ENCODE data around the gene DOK4. TPM values are rescaled to one million over a fixed set of nuclear protein-coding genes. Genes with fewer than 3 reads are reported as not detected.
"Not testable (repeated sequence)": the region's sequence is repeated elsewhere in the genome, so short reads cannot be mapped to it uniquely, and the experiment has no call there.

DOK4 gene
- polyA plus RNA-seq, 1 donor: 113 TPM

GRCh38 chr16:57444711-57445110 lies 41.6 kb downstream of the DOK4 start:
- Histone ChIP-seq H3K4me3 (ENCODE audit: low read length) (no peak overlapping the region), H3K9me3 (ENCODE audit: control insufficient read depth, low read depth, low read length) (no peaks in the 10 kb centered on the region), H3K27me3 (ENCODE audit: control insufficient read depth, insufficient read depth, low read length) (no peaks in the 10 kb centered on the region), H3K27ac (ENCODE audit: low read length) (no peak overlapping the region), H3K4me1 (ENCODE audit: control insufficient read depth, insufficient read depth, low read length) (peaks cover 13% of the 10 kb centered on the region), H3K36me3 (ENCODE audit: control insufficient read depth, insufficient read depth, low read length) (peaks cover 9% of the 10 kb centered on the region)
- no CpG with 5 or more reads among the region's 3 CpGs for WGBS (ENCODE audit: insufficient coverage, low lambda C conversion rate)
- no peak for DNase-seq

GRCh38 chr16:57440551-57440950 lies 45.7 kb downstream of the DOK4 start:
- not testable (repeated sequence) for H3K9me3 ChIP-seq (ENCODE audit: control insufficient read depth, low read depth, low read length); H3K4me1 ChIP-seq (ENCODE audit: control insufficient read depth, insufficient read depth, low read length); H3K27me3 ChIP-seq (ENCODE audit: control insufficient read depth, insufficient read depth, low read length); H3K27ac ChIP-seq (ENCODE audit: low read length); DNase-seq; H3K4me3 ChIP-seq (ENCODE audit: low read length)
- no CpG with 5 or more reads among the region's 8 CpGs for WGBS (ENCODE audit: insufficient coverage, low lambda C conversion rate)
- H3K36me3 ChIP-seq (ENCODE audit: control insufficient read depth, insufficient read depth, low read length): peaks cover 32% of the 10 kb centered on the region

- WGBS (ENCODE audit: insufficient coverage, low lambda C conversion rate): no CpG with 5 or more reads among the region's 8 CpGs
- not testable (repeated sequence) for H3K4me3 ChIP-seq (ENCODE audit: low read length); H3K27me3 ChIP-seq (ENCODE audit: control insufficient read depth, insufficient read depth, low read length); H3K9me3 ChIP-seq (ENCODE audit: control insufficient read depth, low read depth, low read length); H3K4me1 ChIP-seq (ENCODE audit: control insufficient read depth, insufficient read depth, low read length); DNase-seq; H3K27ac ChIP-seq (ENCODE audit: low read length)
- peaks cover 37% of the 10 kb centered on the region for H3K36me3 ChIP-seq (ENCODE audit: control insufficient read depth, insufficient read depth, low read length)
Measured at GRCh38 chr16:57439947-57440346, 46.3 kb downstream of the DOK4 start.

- H3K9me3 ChIP-seq (ENCODE audit: control insufficient read depth, low read depth, low read length): no peaks in the 10 kb centered on the region
- no CpG with 5 or more reads among the region's 1 CpG for WGBS (ENCODE audit: insufficient coverage, low lambda C conversion rate)
- peaks cover 71% of the 10 kb centered on the region for H3K36me3 ChIP-seq (ENCODE audit: control insufficient read depth, insufficient read depth, low read length)
Measured at GRCh38 chr16:57435838-57436237, 50.5 kb downstream of the DOK4 start.

GRCh38 chr16:57434003-57434402 lies 52.3 kb downstream of the DOK4 start:
- Histone ChIP-seq H3K4me1 (ENCODE audit: control insufficient read depth, insufficient read depth, low read length) (peaks cover 11% of the 10 kb centered on the region), H3K36me3 (ENCODE audit: control insufficient read depth, insufficient read depth, low read length) (peaks cover 74% of the 10 kb centered on the region), H3K27me3 (ENCODE audit: control insufficient read depth, insufficient read depth, low read length) (no peaks in the 10 kb centered on the region), H3K4me3 (ENCODE audit: low read length) (no peak overlapping the region), H3K27ac (ENCODE audit: low read length) (no peak overlapping the region), H3K9me3 (ENCODE audit: control insufficient read depth, low read depth, low read length) (no peaks in the 10 kb centered on the region)
- WGBS (ENCODE audit: insufficient coverage, low lambda C conversion rate): no CpG with 5 or more reads among the region's 2 CpGs
- DNase-seq: no peak

More at GRCh38 chr16:57435838-57436237, 50.5 kb downstream of the DOK4 start:
- Histone ChIP-seq H3K27me3 (ENCODE audit: control insufficient read depth, insufficient read depth, low read length) (no peaks in the 10 kb centered on the region), H3K4me1 (ENCODE audit: control insufficient read depth, insufficient read depth, low read length) (peaks cover 11% of the 10 kb centered on the region), H3K4me3 (ENCODE audit: low read length) (no peak overlapping the region), H3K27ac (ENCODE audit: low read length) (no peak overlapping the region)
- no peak for DNase-seq

- peaks cover 78% of the 10 kb centered on the region for H3K36me3 ChIP-seq (ENCODE audit: control insufficient read depth, insufficient read depth, low read length)
- H3K9me3 ChIP-seq (ENCODE audit: control insufficient read depth, low read depth, low read length): no peaks in the 10 kb centered on the region
- peaks cover 11% of the 10 kb centered on the region for H3K4me1 ChIP-seq (ENCODE audit: control insufficient read depth, insufficient read depth, low read length)
- DNase-seq: no peak
- no peaks in the 10 kb centered on the region for H3K27me3 ChIP-seq (ENCODE audit: control insufficient read depth, insufficient read depth, low read length)
- peak overlapping the region; percentile 64 for H3K27ac ChIP-seq (ENCODE audit: low read length)
- no peak overlapping the region for H3K4me3 ChIP-seq (ENCODE audit: low read length)
- no CpG with 5 or more reads among the region's 3 CpGs for WGBS (ENCODE audit: insufficient coverage, low lambda C conversion rate)
Measured at GRCh38 chr16:57432989-57433388, 53.3 kb downstream of the DOK4 start.

- Histone ChIP-seq H3K4me1 (ENCODE audit: control insufficient read depth, insufficient read depth, low read length) (peaks cover 11% of the 10 kb centered on the region), H3K27ac (ENCODE audit: low read length) (peak overlapping the region; percentile 65), H3K36me3 (ENCODE audit: control insufficient read depth, insufficient read depth, low read length) (peaks cover 83% of the 10 kb centered on the region), H3K4me3 (ENCODE audit: low read length) (no peak overlapping the region), H3K27me3 (ENCODE audit: control insufficient read depth, insufficient read depth, low read length) (no peaks in the 10 kb centered on the region), H3K9me3 (ENCODE audit: control insufficient read depth, low read depth, low read length) (no peaks in the 10 kb centered on the region)
- WGBS (ENCODE audit: insufficient coverage, low lambda C conversion rate): 75% methylated on average over 1 of the region's 2 CpGs
- DNase-seq: peak in 1 of 2 donors; percentile 78
Measured at GRCh38 chr16:57432505-57432904, 53.8 kb downstream of the DOK4 start.

- H3K4me1 ChIP-seq (ENCODE audit: control insufficient read depth, insufficient read depth, low read length): peaks cover 11% of the 10 kb centered on the region
- H3K9me3 ChIP-seq (ENCODE audit: control insufficient read depth, low read depth, low read length): no peaks in the 10 kb centered on the region
- peaks cover 83% of the 10 kb centered on the region for H3K36me3 ChIP-seq (ENCODE audit: control insufficient read depth, insufficient read depth, low read length)
- H3K27me3 ChIP-seq (ENCODE audit: control insufficient read depth, insufficient read depth, low read length): no peaks in the 10 kb centered on the region
- no CpG with 5 or more reads among the region's 5 CpGs for WGBS (ENCODE audit: insufficient coverage, low lambda C conversion rate)
- no peak overlapping the region for H3K27ac ChIP-seq (ENCODE audit: low read length)
- H3K4me3 ChIP-seq (ENCODE audit: low read length): no peak overlapping the region
- DNase-seq: no peak
Measured at GRCh38 chr16:57430955-57431354, 55.3 kb downstream of the DOK4 start.

- Histone ChIP-seq H3K27ac (ENCODE audit: low read length) (no peak overlapping the region), H3K36me3 (ENCODE audit: control insufficient read depth, insufficient read depth, low read length) (peaks cover 54% of the 10 kb centered on the region), H3K4me1 (ENCODE audit: control insufficient read depth, insufficient read depth, low read length) (peaks cover 8% of the 10 kb centered on the region), H3K9me3 (ENCODE audit: control insufficient read depth, low read depth, low read length) (no peaks in the 10 kb centered on the region), H3K27me3 (ENCODE audit: control insufficient read depth, insufficient read depth, low read length) (no peaks in the 10 kb centered on the region), H3K4me3 (ENCODE audit: low read length) (no peak overlapping the region)
- no peak for DNase-seq
Measured at GRCh38 chr16:57427824-57428223, 58.5 kb downstream of the DOK4 start.

- H3K27me3 ChIP-seq (ENCODE audit: control insufficient read depth, insufficient read depth, low read length): no peaks in the 10 kb centered on the region
- H3K36me3 ChIP-seq (ENCODE audit: control insufficient read depth, insufficient read depth, low read length): peaks cover 50% of the 10 kb centered on the region
- no peaks in the 10 kb centered on the region for H3K9me3 ChIP-seq (ENCODE audit: control insufficient read depth, low read depth, low read length)
- 100% methylated on average over 1 of the region's 8 CpGs for WGBS (ENCODE audit: insufficient coverage, low lambda C conversion rate)
- H3K27ac ChIP-seq (ENCODE audit: low read length): no peak overlapping the region
- DNase-seq: no peak
- H3K4me1 ChIP-seq (ENCODE audit: control insufficient read depth, insufficient read depth, low read length): peaks cover 4% of the 10 kb centered on the region
- H3K4me3 ChIP-seq (ENCODE audit: low read length): no peak overlapping the region
Measured at GRCh38 chr16:57427307-57427706, 59.0 kb downstream of the DOK4 start.

- Histone ChIP-seq H3K9me3 (ENCODE audit: control insufficient read depth, low read depth, low read length) (no peaks in the 10 kb centered on the region), H3K27ac (ENCODE audit: low read length) (no peak overlapping the region), H3K4me1 (ENCODE audit: control insufficient read depth, insufficient read depth, low read length) (no peaks in the 10 kb centered on the region), H3K4me3 (ENCODE audit: low read length) (no peak overlapping the region), H3K36me3 (ENCODE audit: control insufficient read depth, insufficient read depth, low read length) (peaks cover 44% of the 10 kb centered on the region), H3K27me3 (ENCODE audit: control insufficient read depth, insufficient read depth, low read length) (no peaks in the 10 kb centered on the region)
- no CpG with 5 or more reads among the region's 7 CpGs for WGBS (ENCODE audit: insufficient coverage, low lambda C conversion rate)
- DNase-seq: no peak
Measured at GRCh38 chr16:57426356-57426755, 59.9 kb downstream of the DOK4 start.

All from large intestine (tissue), 3 donors.